HCT116 (cell line): ENCODE results near the gene NCF4. TPM values are rescaled to one million over a fixed set of nuclear protein-coding genes. Genes with fewer than 3 reads are reported as not detected.

Experiments used
- ATAC-seq: fragments of 200-7000 bp; cut with Tn5 transposase; 2 replicates; pipeline ENCODE4 v1.9.1; 2020; ENCODE audit warnings: mild to moderate bottlenecking, moderate library complexity
- BruUV-seq: library from RNA; stranded (reverse); fragments of 400-500 nt; replicated peaks from 2 replicates; lab custom pipeline; 2021; lab: Mats Ljungman, UMichigan
- CTCF ChIA-PET: fragments of 300-600 bp; sonication (Branson Sonifier 250); formaldehyde crosslinking; loops from one replicate; lab custom pipeline; 2021; ENCODE audit warnings: antibody characterized with exemption; lab: Charles Lee
- POLR2A ChIA-PET: fragments of 300-600, 350-600 bp; sonication (Branson Sonifier 250); formaldehyde crosslinking; loops from one replicate; lab custom pipeline; 2021; ENCODE audit warnings: antibody characterized with exemption; lab: Charles Lee
- RAD21 ChIA-PET, 2 experiments: fragments of 300-600 bp; sonication (Branson Sonifier 250); formaldehyde crosslinking; loops; one replicate each; lab custom pipeline; 2023; ENCODE audit warnings: low total read pairs in 2 of 2; ENCODE audit not compliant: uncharacterized antibody in 2 of 2, unreplicated experiment in 2 of 2, low non-redundant PET in 1 of 2; lab: Charles Lee
- DNase-seq: peaks from one replicate; pipeline ENCODE4 v3.0.0-alpha.2; 2010; ENCODE audit warnings: low read depth, low spot score
- H2AFZ ChIP-seq: fragments of 200-600 bp; shearing (Covaris generic), sonication (generic); 2 replicates; pipeline ENCODE4 v1.6.1; 2017; ENCODE audit warnings: low read depth, mixed run types, mixed read lengths, antibody characterized with exemption, low read length; ENCODE audit not compliant: poor library complexity, severe bottlenecking
- H3K27ac ChIP-seq: 2 replicates; pipeline ENCODE4 v1.5.1; 2012; ENCODE audit warnings: low read depth, low read length
- H3K27me3 ChIP-seq: fragments of 200-600 bp; sonication (generic); 2 replicates; pipeline ENCODE4 v1.6.1; 2016; ENCODE audit warnings: mixed run types, low read length, mixed read lengths; ENCODE audit not compliant: insufficient read depth
- H3K36me3 ChIP-seq, 2 experiments: fragments of 200-500 bp in 1 of 2; fragments of 200-600 bp in 1 of 2; sonication (Bioruptor generic) in 1 of 2; sonication (generic) in 1 of 2; 2 replicates each; pipeline versions ENCODE4 v1.5.1 to v1.6.1; 2014 to 2016; ENCODE audit warnings: low read length in 2 of 2, inconsistent platforms in 1 of 2, mixed read lengths in 1 of 2, mixed run types in 1 of 2; ENCODE audit not compliant: insufficient read depth in 2 of 2, control insufficient read depth in 1 of 2
- H3K4me1 ChIP-seq, 2 experiments: fragments of 200-600 bp in 1 of 2; sonication (generic) in 1 of 2; 2 replicates each; pipeline versions ENCODE4 v1.5.1 to v1.6.1; 2012 to 2017; ENCODE audit warnings: low read length in 2 of 2, inconsistent platforms in 1 of 2, mild to moderate bottlenecking in 1 of 2, mixed read lengths in 1 of 2, mixed run types in 1 of 2, moderate library complexity in 1 of 2; ENCODE audit not compliant: insufficient read depth in 2 of 2, control insufficient read depth in 1 of 2
- H3K4me2 ChIP-seq: fragments of 200-600 bp; sonication (generic); 2 replicates; pipeline ENCODE4 v1.6.1; 2017; ENCODE audit warnings: mixed run types, low read length, mixed read lengths
- H3K4me3 ChIP-seq, 2 experiments: fragments of 200-600 bp in 1 of 2; sonication (generic) in 1 of 2; replicated peaks in 1 of 2; 2 replicates each; pipeline ENCODE4 v1.5.1; 2011 to 2016; ENCODE audit warnings: low read length in 2 of 2, control low read depth in 1 of 2, low read depth in 1 of 2, mild to moderate bottlenecking in 1 of 2, mixed read lengths in 1 of 2, mixed run types in 1 of 2
- H3K79me2 ChIP-seq: fragments of 200-600 bp; sonication (generic); 2 replicates; pipeline ENCODE4 v1.6.1; 2017; ENCODE audit warnings: mild to moderate bottlenecking, mixed run types, low read length, moderate library complexity, mixed read lengths; ENCODE audit not compliant: insufficient read depth
- H3K9ac ChIP-seq: fragments of 200-600 bp; sonication (generic); 2 replicates; pipeline ENCODE4 v1.6.1; 2016; ENCODE audit warnings: low read length, mixed read lengths
- H3K9me2 ChIP-seq: fragments of 200-600 bp; sonication (generic), shearing (Covaris generic); 2 replicates; pipeline ENCODE4 v1.6.1; 2017; ENCODE audit warnings: mixed run types, mild to moderate bottlenecking, moderate library complexity; ENCODE audit not compliant: insufficient read depth
- H3K9me3 ChIP-seq, 2 experiments: fragments of 200-500 bp in 1 of 2; fragments of 200-600 bp in 1 of 2; sonication (Bioruptor generic) in 1 of 2; sonication (generic) in 1 of 2; 2 replicates each; pipeline ENCODE4 v1.6.1; 2014 to 2017; ENCODE audit warnings: low read length in 2 of 2, mixed read lengths in 2 of 2, inconsistent platforms in 1 of 2, low read depth in 1 of 2, mild to moderate bottlenecking in 1 of 2, mixed run types in 1 of 2, moderate library complexity in 1 of 2; ENCODE audit not compliant: control insufficient read depth in 1 of 2, insufficient read depth in 1 of 2
- H4K20me1 ChIP-seq: fragments of 200-600 bp; sonication (generic), shearing (Covaris generic); 2 replicates; pipeline ENCODE4 v1.6.1; 2017; ENCODE audit warnings: mixed run types, mild to moderate bottlenecking, moderate library complexity; ENCODE audit not compliant: insufficient read depth
- CBX3 ChIP-seq: IDR thresholded peaks from 2 replicates; pipeline ENCODE4 v1.6.1; 2012; ENCODE audit warnings: low read depth
- CEBPB ChIP-seq: IDR thresholded peaks from 2 replicates; pipeline ENCODE4 v1.6.1; 2012; ENCODE audit warnings: low read depth
- CTCF ChIP-seq, 3 experiments: fragments of 200-600 bp in 1 of 3; sonication (generic) in 1 of 3; IDR thresholded peaks in 2 of 3; conservative IDR thresholded peaks in 1 of 3; 2 replicates each; pipeline ENCODE4 v1.5.1; 2012 to 2017; ENCODE audit warnings: low read depth in 2 of 3, low read length in 2 of 3, antibody characterized with exemption in 1 of 3, borderline replicate concordance in 1 of 3, control low read depth in 1 of 3, mild to moderate bottlenecking in 1 of 3, mixed read lengths in 1 of 3, mixed run types in 1 of 3, moderate library complexity in 1 of 3; ENCODE audit not compliant: insufficient read depth in 1 of 3
- ELF1 ChIP-seq: IDR thresholded peaks from 2 replicates; pipeline ENCODE4 v1.6.1; 2012; ENCODE audit warnings: low read depth, borderline replicate concordance
- EZH2 ChIP-seq: fragments of 200-600 bp; sonication (generic); IDR thresholded peaks from 2 replicates; pipeline ENCODE4 v1.6.1; 2017; ENCODE audit warnings: antibody characterized with exemption, mixed run types
- JUND ChIP-seq: IDR thresholded peaks from 2 replicates; pipeline ENCODE4 v1.6.1; 2012
- SP1 ChIP-seq: IDR thresholded peaks from 2 replicates; pipeline ENCODE4 v1.6.1; 2012; ENCODE audit warnings: low read depth
- TCF7L2 ChIP-seq: IDR thresholded peaks from 2 replicates; pipeline ENCODE4 v1.7.0; 2011; ENCODE audit warnings: borderline replicate concordance, inconsistent platforms; ENCODE audit not compliant: insufficient read depth, insufficient read length; ENCODE audit errors: extremely low read depth
- ZBTB33 ChIP-seq: IDR thresholded peaks from 2 replicates; pipeline ENCODE4 v1.6.1; 2011; ENCODE audit warnings: mild to moderate bottlenecking, low read length, moderate library complexity; ENCODE audit not compliant: insufficient replicate concordance; ENCODE audit errors: extremely low read depth
- ZFX ChIP-seq: fragments of 450-650 bp; IDR thresholded peaks from 2 replicates; pipeline ENCODE4 v1.6.1; 2017
- intact Hi-C: fragments of 100-400 bp; cut with micrococcal nuclease; formaldehyde crosslinking; loops from 2 replicates; pipeline ENCODE4 v1.10.0; 2022
- total RNA-seq: library from RNA; stranded (reverse); gene quantifications from one replicate; pipeline ENCODE4 v1.2.1, GENCODE V29; 2021; ENCODE audit not compliant: unreplicated experiment
- TF ChIP-seq, protein P1 (sequence below): IDR thresholded peaks from 2 replicates; pipeline ENCODE4 v1.6.1; 2012
- TF ChIP-seq, protein P2 (sequence below): IDR thresholded peaks from 2 replicates; pipeline ENCODE4 v1.6.1; 2012; ENCODE audit warnings: low read depth

NCF4 gene
- total RNA-seq, 1 experiment from 2014 or later: 0.37 TPM

GRCh38 chr22:36913427-36914389 lies 52.9 kb downstream of the NCF4 start, which contains the start of gene CSF2RB:
CSF2RB (plus strand) TSS chr22:36913628; CDS start chr22:36922208, 8,580 bp downstream.
- POLR2A ChIA-PET: no interaction called here
- Histone ChIP-seq H3K9ac (no peak within 1 kb of the TSS), H3K4me1 (no peaks in the 10 kb centered on the region), H3K36me3 (no peaks in the 10 kb centered on the region), H3K79me2 (no peaks in the 10 kb centered on the region), H3K4me2 (no peak within 1 kb of the TSS), H3K9me2 (no peaks in the 10 kb centered on the region), H3K27me3 (peaks cover 39% of the 10 kb centered on the region), H2AFZ (no peak within 1 kb of the TSS), H3K9me3 (no peaks in the 10 kb centered on the region), H3K4me3 (no peak within 1 kb of the TSS), H4K20me1 (no peaks in the 10 kb centered on the region), H3K27ac (no peak within 1 kb of the TSS)
- ATAC-seq (no peak), DNase-seq (no peak)
- BruUV-seq: no TSS peak
- TF ChIP-seq CTCF (IDR thresholded peaks at IDR 0.05 in 2 of 3, conservative IDR thresholded peaks at IDR 0.05 in 1 of 3; ENCODE audit: borderline replicate concordance in 1 of 3, insufficient read depth in 1 of 3, low read depth in 2 of 3, low read length in 2 of 3) (no peak), EZH2 (no peak), ELF1 (no peak), TCF7L2 (no peak), ZBTB33 (no peak), JUND (no peak), ZFX (no peak), SP1 (no peak), CEBPB (no peak), CBX3 (no peak)
- TF ChIP-seq, protein P1, sequence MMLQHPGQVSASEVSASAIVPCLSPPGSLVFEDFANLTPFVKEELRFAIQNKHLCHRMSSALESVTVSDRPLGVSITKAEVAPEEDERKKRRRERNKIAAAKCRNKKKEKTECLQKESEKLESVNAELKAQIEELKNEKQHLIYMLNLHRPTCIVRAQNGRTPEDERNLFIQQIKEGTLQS: no peak
- TF ChIP-seq, protein P2, sequence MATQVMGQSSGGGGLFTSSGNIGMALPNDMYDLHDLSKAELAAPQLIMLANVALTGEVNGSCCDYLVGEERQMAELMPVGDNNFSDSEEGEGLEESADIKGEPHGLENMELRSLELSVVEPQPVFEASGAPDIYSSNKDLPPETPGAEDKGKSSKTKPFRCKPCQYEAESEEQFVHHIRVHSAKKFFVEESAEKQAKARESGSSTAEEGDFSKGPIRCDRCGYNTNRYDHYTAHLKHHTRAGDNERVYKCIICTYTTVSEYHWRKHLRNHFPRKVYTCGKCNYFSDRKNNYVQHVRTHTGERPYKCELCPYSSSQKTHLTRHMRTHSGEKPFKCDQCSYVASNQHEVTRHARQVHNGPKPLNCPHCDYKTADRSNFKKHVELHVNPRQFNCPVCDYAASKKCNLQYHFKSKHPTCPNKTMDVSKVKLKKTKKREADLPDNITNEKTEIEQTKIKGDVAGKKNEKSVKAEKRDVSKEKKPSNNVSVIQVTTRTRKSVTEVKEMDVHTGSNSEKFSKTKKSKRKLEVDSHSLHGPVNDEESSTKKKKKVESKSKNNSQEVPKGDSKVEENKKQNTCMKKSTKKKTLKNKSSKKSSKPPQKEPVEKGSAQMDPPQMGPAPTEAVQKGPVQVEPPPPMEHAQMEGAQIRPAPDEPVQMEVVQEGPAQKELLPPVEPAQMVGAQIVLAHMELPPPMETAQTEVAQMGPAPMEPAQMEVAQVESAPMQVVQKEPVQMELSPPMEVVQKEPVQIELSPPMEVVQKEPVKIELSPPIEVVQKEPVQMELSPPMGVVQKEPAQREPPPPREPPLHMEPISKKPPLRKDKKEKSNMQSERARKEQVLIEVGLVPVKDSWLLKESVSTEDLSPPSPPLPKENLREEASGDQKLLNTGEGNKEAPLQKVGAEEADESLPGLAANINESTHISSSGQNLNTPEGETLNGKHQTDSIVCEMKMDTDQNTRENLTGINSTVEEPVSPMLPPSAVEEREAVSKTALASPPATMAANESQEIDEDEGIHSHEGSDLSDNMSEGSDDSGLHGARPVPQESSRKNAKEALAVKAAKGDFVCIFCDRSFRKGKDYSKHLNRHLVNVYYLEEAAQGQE: no peak
- RAD21 ChIA-PET: no interaction called here
- CTCF ChIA-PET: no interaction called here
- intact Hi-C loops: no loop called here
